ENCODE measurements around the gene NXPH2. TPM values are rescaled to one million over a fixed set of nuclear protein-coding genes. Genes with fewer than 3 reads are reported as not detected.

The NXPH2 gene
- total RNA-seq, 4 donors from 2014 or later = not detected

DNA sequence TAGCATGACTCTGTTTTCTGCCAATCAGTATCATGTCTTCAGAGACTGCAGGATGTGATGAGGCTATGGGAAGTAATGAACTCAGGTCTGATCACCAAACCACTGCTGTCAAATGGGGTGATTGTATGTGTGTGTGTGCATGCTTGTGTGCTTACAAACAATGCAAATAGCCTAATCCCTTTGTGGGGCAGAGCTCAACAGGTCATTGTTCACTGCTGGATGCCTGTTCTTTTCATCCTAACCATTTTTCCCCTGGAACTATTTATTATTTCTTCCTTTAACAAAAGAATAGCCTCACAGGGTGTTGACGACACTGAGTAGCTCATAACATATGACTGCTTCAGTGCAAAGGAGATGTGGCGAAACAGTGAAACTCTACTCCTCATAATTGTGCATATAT lies 55.9 kb downstream of the NXPH2 start:
- TF ChIP-seq CTCF (IDR thresholded peaks at IDR 0.05) (no peak), EP300 (IDR thresholded peaks at IDR 0.05) (no peak), POLR2A (IDR thresholded peaks at IDR 0.05) (no peak), POLR2AphosphoS5 (IDR thresholded peaks at IDR 0.05) (no peak)
- Histone ChIP-seq H3K27me3 (no peaks in the 10 kb centered on the region), H3K9me3 (no peaks in the 10 kb centered on the region), H3K4me3 (no peak overlapping the region), H3K27ac (no peak overlapping the region), H3K4me1 (no peaks in the 10 kb centered on the region), H3K36me3 (no peaks in the 10 kb centered on the region)
- ATAC-seq = no peak
- WGBS, 2 donors (ENCODE audit: low coverage in 1 of 2) = 77 to 86% methylated on average over 2 of the region's 2 CpGs

DNA sequence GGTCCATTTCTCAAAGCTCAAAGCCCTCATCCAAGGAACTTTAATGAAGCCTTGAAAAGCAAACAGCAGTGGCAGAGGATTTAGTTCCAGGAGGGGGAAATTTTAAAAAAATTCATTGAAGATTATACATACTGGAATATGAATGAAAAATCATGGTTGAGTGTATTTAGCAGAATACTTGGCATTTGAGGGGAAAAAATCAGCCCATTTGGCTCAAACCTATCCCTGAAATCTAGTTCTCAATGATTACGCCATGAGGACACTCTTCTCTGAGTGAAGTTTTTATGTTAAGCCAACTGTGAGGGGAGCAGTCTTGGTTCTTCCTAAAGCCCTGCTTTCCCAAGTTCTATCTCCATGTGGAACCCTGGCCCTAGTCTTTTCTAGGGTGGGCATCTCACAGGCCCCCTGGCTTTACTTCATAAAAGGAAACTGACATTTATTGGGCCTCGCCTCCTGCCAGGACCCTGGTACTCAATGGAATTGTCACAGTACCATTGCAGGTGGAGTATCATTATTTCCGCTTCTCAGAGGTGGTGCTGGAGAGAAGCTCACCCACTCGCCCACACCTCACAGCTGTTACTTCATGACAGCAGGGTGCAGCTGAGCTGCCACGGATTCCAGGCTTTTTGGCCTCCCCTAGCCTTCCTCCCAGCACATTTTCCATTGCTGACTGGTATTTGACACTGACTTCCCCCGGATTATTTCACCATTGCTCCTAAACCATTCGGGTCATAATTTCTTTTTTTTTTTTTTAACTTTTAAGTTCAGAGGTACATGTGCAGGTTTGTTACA lies 56.8 kb downstream of the NXPH2 start:
- H3K36me3 ChIP-seq = no peaks in the 10 kb centered on the region
- ATAC-seq = no peak
- H3K27me3 ChIP-seq = no peaks in the 10 kb centered on the region
- WGBS, 2 donors (ENCODE audit: low coverage in 1 of 2) = 72 to 76% methylated on average over 7 of the region's 7 CpGs
- no peak overlapping the region for H3K27ac ChIP-seq
- H3K4me3 ChIP-seq = no peak overlapping the region
- H3K9me3 ChIP-seq = no peaks in the 10 kb centered on the region
- no peaks in the 10 kb centered on the region for H3K4me1 ChIP-seq
- no peak for TF ChIP-seq POLR2A (IDR thresholded peaks at IDR 0.05)
- no peak for TF ChIP-seq CTCF (IDR thresholded peaks at IDR 0.05)
- TF ChIP-seq POLR2AphosphoS5 (IDR thresholded peaks at IDR 0.05) = no peak
- no peak for TF ChIP-seq EP300 (IDR thresholded peaks at IDR 0.05)

DNA sequence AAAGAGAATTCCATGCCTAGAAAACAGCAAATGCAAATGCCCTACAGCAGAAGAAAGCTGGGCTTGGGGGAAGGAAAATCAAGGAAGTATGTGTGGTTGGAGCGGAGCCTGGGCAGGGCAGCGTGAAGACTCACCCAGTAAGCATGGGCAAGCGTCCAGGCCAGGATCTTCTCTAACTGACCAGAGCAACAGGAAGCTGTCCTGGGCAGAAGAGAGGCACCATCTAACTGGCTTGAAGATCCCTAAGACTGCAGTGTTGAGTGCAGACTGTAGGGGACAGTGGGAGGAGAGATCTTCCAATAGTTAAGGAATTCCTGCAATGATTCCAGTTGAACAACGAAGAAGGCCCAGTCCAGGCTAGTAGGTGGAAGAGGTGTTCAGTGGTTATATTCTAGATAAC lies 57.9 kb downstream of the NXPH2 start:
- H3K4me3 ChIP-seq = no peak overlapping the region
- ATAC-seq = no peak
- no peak for TF ChIP-seq EP300 (IDR thresholded peaks at IDR 0.05)
- TF ChIP-seq POLR2A (IDR thresholded peaks at IDR 0.05) = no peak
- no peak for TF ChIP-seq POLR2AphosphoS5 (IDR thresholded peaks at IDR 0.05)
- TF ChIP-seq CTCF (IDR thresholded peaks at IDR 0.05) = no peak
- no peaks in the 10 kb centered on the region for H3K27me3 ChIP-seq
- H3K9me3 ChIP-seq = no peaks in the 10 kb centered on the region
- H3K27ac ChIP-seq = no peak overlapping the region
- H3K4me1 ChIP-seq = no peaks in the 10 kb centered on the region
- no peaks in the 10 kb centered on the region for H3K36me3 ChIP-seq
- 68 to 90% methylated on average over 3 to 4 of the region's 4 CpGs for WGBS, 2 donors (ENCODE audit: low coverage in 1 of 2)

DNA sequence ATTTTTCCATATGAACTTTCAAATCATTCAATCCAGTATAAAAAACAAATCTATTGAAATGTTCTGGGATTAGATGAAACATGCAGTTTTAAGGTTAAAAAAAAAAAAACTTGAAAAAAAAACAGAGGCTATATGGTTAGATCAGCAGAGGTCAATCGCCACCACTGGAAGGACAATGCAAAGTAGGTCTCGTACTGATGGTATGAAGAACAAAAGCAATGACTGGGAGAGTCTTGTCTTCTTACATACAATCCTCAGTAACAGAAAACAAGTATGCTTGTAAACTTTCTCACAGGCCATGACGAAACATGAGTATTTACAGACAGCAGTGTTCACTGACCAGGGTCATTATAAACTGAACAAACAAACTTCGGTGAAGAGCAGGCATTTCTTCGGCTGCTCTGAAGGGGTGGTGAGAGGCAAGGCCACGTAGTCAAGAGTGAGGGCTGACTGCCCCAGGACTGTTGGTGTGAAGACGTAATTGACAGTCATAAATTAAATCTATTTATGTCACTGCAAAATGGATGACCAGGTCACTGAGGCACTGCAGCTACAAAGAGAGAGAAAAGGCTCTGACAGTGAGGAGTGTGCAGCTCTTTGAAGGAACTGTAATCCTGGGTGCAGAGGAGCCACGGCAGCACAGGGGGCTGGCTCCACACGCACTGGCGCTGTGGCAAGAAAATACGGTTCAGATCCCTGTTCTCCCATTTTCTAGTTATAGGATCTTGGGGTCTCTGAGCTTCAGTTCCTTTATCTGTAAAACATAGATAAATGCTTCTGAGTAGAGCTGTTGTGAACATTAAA lies 60.0 kb downstream of the NXPH2 start:
- WGBS, 2 donors (ENCODE audit: low coverage in 1 of 2) = 80 to 91% methylated on average over 8 to 11 of the region's 11 CpGs
- no peaks in the 10 kb centered on the region for H3K36me3 ChIP-seq
- no peak overlapping the region for H3K27ac ChIP-seq
- H3K4me1 ChIP-seq = no peaks in the 10 kb centered on the region
- no peaks in the 10 kb centered on the region for H3K27me3 ChIP-seq
- H3K4me3 ChIP-seq = no peak overlapping the region
- no peaks in the 10 kb centered on the region for H3K9me3 ChIP-seq
- TF ChIP-seq POLR2A (IDR thresholded peaks at IDR 0.05) = no peak
- no peak for TF ChIP-seq POLR2AphosphoS5 (IDR thresholded peaks at IDR 0.05)
- TF ChIP-seq EP300 (IDR thresholded peaks at IDR 0.05) = no peak
- no peak for TF ChIP-seq CTCF (IDR thresholded peaks at IDR 0.05)
- ATAC-seq = no peak
